ENCODE measurements around the gene ALG10.
A peak's percentile ranks its signal among the peaks of the same experiment; 100 is the strongest.
"Not testable (repeated sequence)": the region's sequence is repeated elsewhere in the genome, so short reads cannot be mapped to it uniquely, and the experiment has no call there.

The ALG10 gene, protein sequence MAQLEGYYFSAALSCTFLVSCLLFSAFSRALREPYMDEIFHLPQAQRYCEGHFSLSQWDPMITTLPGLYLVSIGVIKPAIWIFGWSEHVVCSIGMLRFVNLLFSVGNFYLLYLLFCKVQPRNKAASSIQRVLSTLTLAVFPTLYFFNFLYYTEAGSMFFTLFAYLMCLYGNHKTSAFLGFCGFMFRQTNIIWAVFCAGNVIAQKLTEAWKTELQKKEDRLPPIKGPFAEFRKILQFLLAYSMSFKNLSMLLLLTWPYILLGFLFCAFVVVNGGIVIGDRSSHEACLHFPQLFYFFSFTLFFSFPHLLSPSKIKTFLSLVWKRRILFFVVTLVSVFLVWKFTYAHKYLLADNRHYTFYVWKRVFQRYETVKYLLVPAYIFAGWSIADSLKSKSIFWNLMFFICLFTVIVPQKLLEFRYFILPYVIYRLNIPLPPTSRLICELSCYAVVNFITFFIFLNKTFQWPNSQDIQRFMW

GRCh38 chr12:34022079-34022830, at the start of gene ALG10:
Gene ALG10 (plus strand): TSS chr12:34022496. CDS start chr12:34022600, 104 bp downstream.
- DNase-seq (ENCODE audit: low read depth in 2 of 2) = peak; percentile 89 to 91

DNA sequence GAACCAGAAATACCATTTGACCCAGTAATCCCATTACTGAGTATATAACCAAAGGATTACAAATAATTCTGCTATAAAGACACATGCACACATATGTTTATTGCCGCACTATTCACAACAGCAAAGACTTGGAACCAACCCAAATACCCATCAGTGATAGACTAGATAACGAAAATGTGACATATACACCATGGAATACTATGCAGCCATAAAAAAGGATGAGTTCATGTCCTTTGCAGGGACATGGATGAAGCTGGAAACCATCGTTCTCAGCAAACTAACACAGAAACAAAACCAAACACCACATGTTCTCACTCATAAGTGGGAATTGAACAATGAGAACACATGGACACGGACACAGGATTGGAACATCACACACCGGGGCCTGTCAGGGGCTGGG, 49.4 kb upstream of the ALG10 start:
- not testable (repeated sequence) for DNase-seq (ENCODE audit: low read depth in 2 of 2)

DNA sequence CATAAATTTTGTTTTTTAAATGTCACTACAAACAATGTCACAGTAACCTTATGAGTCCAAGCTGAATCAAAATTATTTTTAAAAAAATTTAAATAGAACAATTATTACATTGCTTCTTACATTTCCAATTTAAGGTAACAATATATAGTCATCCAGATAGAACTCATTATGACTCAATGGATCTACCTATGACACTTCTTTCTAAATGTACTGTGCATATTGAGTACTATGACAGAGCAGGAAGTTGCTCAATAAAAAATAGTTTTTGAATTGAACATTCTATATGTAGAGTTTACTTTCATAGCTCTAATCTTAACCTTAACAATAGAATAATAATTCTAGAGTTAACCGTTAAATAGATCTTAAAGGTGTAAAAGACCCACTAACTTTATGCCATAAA, 44.4 kb upstream of the ALG10 start:
- no peak for DNase-seq (ENCODE audit: low read depth in 2 of 2)

- no peak for DNase-seq (ENCODE audit: low read depth in 2 of 2)
Observed at GRCh38 chr12:33988197-33988805, 34.0 kb upstream of the ALG10 start.

GRCh38 chr12:33988913-33989312, 33.4 kb upstream of the ALG10 start:
- no peak for DNase-seq (ENCODE audit: low read depth in 2 of 2)

GRCh38 chr12:33994857-33995808, 27.2 kb upstream of the ALG10 start:
- no peak for DNase-seq (ENCODE audit: low read depth in 2 of 2)

DNA sequence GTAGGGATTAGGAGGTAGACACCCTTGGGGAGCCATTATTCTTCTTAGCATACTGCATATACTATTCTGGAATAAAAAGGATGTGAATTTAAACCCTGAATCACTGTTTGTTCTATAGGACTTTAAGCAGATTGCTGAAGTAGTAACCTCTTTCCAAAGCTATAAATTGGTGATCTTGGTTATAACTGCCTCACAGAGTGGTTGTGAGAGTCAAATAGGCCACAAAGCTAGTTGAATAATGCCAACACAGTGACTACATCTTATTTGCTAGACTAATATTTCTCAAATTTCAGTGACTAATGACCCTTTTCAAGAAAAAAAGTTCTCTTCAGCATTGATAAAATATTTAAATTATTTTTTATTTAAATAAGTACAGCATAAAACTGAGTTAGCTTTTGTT, 13.5 kb upstream of the ALG10 start:
- not testable (repeated sequence) for DNase-seq (ENCODE audit: low read depth in 2 of 2)

DNA sequence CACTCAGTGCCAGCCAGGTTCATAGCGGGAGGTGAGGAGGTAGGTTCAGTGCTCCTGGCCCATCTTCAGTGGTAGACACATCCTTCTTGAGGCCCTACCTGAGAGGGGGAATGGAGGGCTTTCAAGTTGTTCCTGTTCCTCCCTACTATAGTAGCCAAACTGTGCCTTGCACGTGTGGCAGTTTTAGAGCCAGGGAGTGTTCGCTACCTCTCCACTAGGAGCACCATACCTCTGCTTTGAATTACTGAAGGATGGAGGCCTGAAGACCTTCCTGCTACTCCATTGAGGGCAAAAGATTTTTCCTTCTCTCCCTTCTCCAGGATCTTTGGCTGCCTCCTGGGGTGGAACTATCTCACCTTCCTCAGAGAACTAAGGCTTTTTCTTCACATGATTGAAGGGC, 5.9 kb upstream of the ALG10 start:
- DNase-seq (ENCODE audit: low read depth in 2 of 2) = no peak

GRCh38 chr12:34021071-34021470, 1.2 kb upstream of the ALG10 start:
- no peak for DNase-seq (ENCODE audit: low read depth in 2 of 2)

DNA sequence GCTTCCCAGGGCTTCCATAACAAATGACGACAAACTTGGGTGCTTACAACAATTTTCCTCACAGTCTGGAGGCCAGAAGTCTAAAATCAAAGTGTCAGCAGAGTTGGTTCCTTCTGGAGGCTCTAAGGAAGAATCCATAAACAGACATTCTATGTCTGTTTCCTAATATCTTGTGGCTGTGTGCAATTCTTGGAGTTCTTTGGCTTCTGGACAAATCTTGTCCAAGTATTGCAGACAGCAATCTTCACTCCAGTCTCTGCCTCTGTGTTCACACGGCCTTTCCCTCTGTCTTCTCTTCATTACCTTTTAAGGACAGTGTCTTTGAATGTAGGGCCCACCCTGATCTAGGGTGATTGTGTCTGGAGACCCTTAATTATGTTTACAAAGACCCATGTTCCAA, 5.4 kb downstream of the ALG10 start:
- DNase-seq (ENCODE audit: low read depth in 2 of 2) = not testable (repeated sequence)

GRCh38 chr12:34030591-34030990, 8.3 kb downstream of the ALG10 start:
- DNase-seq (ENCODE audit: low read depth in 2 of 2) = no peak

- DNase-seq (ENCODE audit: low read depth in 2 of 2) = no peak
Observed at GRCh38 chr12:34033628-34034296, 11.5 kb downstream of the ALG10 start.

- not testable (repeated sequence) for DNase-seq (ENCODE audit: low read depth in 2 of 2)
Observed at GRCh38 chr12:34038357-34038756, 16.1 kb downstream of the ALG10 start.

- DNase-seq (ENCODE audit: low read depth in 2 of 2) = no peak
Observed at GRCh38 chr12:34046570-34046969, 24.3 kb downstream of the ALG10 start.

DNA sequence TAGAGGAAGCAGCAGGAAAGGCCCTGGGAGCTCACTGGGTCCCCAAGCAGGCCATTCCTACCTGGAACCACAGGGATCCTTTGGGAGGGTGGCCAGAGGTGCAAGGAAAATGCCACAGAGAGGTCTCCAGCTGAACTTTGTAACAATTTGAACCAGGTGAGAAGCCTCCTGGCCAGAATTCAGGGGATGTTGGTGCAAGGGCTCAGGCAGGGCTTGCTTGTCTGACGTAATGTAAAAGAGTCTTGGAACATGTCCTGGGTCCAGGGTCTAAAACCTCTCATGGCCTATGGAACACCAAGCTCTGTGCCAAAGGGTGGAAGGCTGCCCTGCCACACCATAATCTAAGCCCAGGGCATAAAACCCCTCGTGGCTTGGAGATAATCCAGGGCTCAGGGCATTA, 25.6 kb downstream of the ALG10 start:
- not testable (repeated sequence) for DNase-seq (ENCODE audit: low read depth in 2 of 2)

GRCh38 chr12:34048714-34049113, 26.4 kb downstream of the ALG10 start:
- no peak for DNase-seq (ENCODE audit: low read depth in 2 of 2)

DNA sequence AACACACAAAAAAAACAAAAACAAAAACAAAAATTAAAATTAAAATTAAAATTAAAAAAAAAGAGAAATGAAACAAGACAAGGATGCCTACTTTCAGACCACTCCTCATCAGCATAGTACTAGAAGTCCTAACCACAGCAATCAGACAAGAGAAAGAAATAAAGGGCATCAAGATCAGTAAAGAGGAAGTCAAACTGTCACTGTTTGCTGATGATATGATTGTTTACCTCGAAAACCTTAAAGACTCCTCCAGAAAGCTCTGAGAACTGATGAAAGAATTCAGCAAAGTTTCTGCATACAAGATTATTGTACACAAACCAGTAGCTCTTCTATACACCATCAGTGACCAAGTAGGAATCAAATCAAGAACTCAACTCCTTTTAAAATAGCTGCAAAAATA, 29.2 kb downstream of the ALG10 start:
- DNase-seq (ENCODE audit: low read depth in 2 of 2) = no peak

DNA sequence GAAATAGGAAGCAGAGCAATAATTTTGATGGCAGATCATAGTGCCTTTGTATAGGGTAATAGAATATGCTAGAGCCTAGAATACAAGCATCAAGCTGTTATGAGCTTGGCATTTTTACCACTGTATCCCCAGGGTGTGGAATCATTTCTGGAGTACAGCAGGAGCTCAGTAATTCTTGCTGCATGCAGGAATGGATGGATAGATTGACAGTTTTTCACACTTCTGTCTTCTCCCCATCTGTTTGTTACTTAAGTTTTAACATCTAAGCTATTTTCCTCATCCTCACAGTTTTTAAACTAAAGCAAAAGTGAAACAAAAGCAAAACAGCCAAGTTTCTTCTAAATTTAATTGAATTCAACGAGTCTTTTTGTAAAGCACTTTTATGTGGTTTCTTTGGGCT, 32.6 kb downstream of the ALG10 start:
- no peak for DNase-seq (ENCODE audit: low read depth in 2 of 2)
